Keratinocyte (primary cell): ENCODE measurements around the gene OTOGL.

Experiments
- CTCF ChIP-seq, 3 experiments: IDR thresholded peaks in 1 of 3; conservative IDR thresholded peaks in 1 of 3; optimal IDR thresholded peaks in 1 of 3; 2 replicates in 2 of 3; 3 replicates in 1 of 3; pipeline versions ENCODE3 to v1.5.1; 2011; ENCODE audit warnings: low read length in 3 of 3, mild to moderate bottlenecking in 3 of 3, moderate library complexity in 2 of 3, control low read depth in 1 of 3, inconsistent platforms in 1 of 3; ENCODE audit not compliant: insufficient read depth in 2 of 3; ENCODE audit errors: extremely low read depth in 1 of 3
- EZH2 ChIP-seq: IDR thresholded peaks from one replicate; pipeline ENCODE4 v1.6.1; 2012; ENCODE audit warnings: inconsistent platforms, mild to moderate bottlenecking, low read length, moderate library complexity

DNA sequence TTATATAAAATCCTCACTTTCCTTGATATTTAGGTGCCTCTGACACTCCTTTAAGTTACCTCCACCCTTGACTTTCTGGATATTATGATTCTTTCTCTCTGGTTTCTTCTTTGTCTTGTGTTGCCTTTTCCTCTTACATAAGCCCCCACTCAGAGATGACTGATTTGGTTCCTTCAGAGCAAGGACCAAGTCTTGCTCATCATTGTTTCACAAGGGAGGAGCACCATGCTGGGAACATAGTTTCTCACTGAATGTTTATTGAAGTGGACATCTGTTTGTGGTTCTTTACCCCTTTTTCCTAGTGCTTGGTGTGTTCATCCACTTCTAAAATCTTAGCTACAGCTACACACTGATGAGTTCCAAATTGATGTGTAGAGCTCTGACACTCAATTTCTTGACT, 183.4 kb downstream of the OTOGL start:
- TF ChIP-seq CTCF (optimal IDR thresholded peaks at IDR 0.05 in 1 of 3, IDR thresholded peaks at IDR 0.05 in 1 of 3, conservative IDR thresholded peaks at IDR 0.05 in 1 of 3; ENCODE audit: extremely low read depth in 1 of 3, insufficient read depth in 2 of 3, low read length in 3 of 3) (no peak), EZH2 (no peak)
